ENCODE results near the gene PCGF1.

PCGF1 gene

DNA sequence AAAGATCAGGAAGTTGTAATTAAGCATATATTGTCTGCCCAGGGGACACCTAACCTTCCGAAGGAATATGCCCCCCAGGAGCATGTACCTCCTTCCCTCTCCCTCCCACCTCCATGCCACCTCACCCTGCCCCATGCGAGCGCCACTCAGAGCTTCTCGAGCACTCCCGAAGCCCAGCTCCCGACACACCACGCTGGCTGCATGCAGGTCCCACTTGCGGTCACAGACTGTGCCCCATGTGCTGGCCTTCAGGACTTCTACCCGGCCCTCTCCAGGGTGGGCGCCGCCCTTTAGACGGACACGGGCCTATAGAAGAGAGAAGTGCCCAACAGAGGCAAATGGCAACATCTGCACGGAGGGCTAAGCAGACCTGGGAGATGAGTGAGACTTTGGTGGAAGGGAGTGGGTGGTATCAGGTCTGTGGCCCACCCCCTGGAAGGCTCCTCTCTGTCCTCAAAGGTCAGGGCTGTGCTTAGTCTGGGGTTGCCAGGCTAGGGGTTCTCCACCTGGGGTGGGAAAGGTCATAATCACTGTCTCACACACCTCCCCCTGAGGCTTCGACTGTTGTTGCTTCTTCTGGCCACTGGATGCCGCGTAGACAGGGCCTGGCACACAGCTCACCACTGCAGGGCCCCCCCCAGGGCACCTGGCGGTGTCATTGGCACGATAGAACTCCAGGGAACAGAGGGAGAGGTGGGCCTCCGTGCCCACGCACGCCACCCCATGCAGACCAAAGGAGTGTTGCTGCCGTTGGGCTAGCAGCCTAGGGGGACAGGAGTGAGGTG, 28.9 kb upstream of the PCGF1 start:
- no peak for DNase-seq (ENCODE audit: low read depth)

- no peak for DNase-seq (ENCODE audit: low read depth)
Observed at GRCh38 chr2:74535440-74535965, 28.0 kb upstream of the PCGF1 start.

DNA sequence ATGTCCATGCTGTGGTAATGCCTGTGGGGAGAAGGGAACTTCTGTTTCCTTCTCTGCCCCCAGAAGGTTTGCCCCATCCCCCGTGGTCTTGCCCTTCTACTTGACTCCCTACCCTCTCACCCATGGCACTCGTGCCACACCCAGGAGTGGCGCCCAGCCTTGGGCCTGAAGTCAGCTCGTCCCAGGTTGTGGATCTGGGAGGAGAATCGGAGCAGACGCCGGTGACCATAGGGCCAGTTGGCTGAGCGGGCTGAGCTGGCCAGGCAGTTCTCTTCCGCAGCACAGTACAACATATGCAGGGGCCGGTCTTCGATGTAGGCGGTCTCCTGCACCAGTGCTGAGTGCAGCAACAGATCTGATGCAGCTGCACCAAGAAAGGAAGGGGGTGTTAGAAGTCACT, 26.9 kb upstream of the PCGF1 start:
- DNase-seq (ENCODE audit: low read depth) = no peak

GRCh38 chr2:74533464-74533863, 26.0 kb upstream of the PCGF1 start:
- DNase-seq (ENCODE audit: low read depth) = no peak

DNA sequence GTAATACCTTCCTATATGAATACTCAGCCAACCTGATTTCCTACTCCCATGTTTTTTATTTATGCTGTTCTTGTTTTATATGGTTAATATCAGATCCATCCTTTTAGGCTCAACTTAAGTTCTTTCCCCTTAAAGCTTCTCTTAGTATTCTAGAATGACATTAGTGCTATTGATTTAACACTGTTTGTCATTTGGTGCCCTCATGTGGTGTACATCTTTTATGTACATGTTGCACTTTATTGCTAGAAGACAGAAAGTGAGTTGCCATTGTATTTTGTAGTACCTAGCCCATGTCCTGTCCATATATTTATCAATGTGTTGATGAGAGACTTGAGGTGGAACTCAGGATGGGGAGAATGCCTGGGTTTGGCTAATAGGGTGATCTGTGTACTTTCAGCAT, 24.7 kb upstream of the PCGF1 start:
- DNase-seq (ENCODE audit: low read depth) = no peak

DNA sequence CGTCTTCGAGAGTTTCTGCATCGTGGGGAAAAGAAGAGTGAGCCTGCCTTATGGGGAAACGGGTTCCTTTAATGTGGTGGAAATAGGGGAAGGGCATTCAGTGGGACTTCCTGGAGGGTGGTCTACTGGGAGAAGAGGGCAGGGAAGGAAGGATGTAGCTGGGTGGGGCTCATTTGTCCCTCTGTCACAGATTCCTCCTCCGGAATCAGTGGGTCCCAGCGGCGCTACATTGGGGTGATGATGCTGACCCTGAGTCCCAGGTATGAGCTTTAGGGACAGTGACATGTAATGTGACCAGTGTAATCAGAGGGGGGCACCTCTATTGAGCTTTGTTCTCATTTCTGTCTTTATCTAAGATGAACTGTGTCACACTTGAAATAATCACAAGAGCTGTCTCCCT, 24.2 kb upstream of the PCGF1 start:
- no peak for DNase-seq (ENCODE audit: low read depth)

GRCh38 chr2:74530239-74531187, 23.0 kb upstream of the PCGF1 start:
- no peak for DNase-seq (ENCODE audit: low read depth)

DNA sequence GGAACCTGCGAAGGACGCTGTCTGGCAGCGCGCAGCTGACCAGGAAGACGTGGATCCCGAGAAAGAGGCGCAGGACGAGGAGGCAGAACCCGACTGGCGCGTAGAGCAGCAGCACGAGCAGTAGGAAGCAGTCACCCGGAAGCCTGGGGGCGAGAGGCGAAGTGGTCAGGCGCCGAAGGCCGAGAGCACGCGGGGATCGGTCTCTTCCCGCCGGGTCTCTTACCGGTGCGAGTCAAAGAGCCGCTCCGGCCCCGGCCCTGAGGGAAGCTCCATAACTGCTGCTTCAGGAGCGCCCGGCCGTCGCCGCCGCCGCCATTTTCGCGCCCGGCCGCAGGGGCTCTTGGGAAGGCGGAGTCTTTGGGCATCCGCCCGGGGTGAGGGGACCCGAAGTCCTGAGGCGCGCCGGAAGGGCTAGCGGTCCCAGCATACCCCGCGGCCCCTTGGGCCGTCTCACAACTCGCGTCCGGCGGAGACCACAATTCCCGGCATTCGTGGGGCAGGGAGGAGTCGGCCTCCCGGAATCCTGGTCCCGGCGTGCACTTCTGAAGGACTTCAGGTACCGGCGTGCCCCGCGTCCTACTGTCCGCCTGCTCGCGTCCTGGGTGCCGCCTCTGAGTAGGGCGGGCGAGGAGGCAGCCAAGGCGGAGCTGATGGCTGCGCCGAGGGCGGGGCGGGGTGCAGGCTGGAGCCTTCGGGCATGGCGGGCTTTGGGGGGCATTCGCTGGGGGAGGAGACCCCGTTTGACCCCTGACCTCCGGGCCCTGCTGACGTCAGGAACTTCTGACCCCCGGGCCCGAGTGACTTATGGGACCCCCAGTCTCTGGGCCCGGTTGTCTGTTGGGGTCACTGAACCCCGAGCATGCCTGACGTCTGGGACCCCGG, 22.1 kb upstream of the PCGF1 start, which contains the start of the genes AUP1 and HTRA2:
Gene AUP1 (minus strand): TSS at position 350 of the 882 bp plus-strand sequence. CDS start 77 bp downstream, at position 273.
Gene HTRA2 (plus strand): TSS at position 577 of the 882 bp plus-strand sequence. CDS start 74 bp downstream, at position 651.
- peak; percentile 79 for DNase-seq (ENCODE audit: low read depth)

- no peak for DNase-seq (ENCODE audit: low read depth)
Observed at GRCh38 chr2:74528600-74529356, 21.3 kb upstream of the PCGF1 start.

DNA sequence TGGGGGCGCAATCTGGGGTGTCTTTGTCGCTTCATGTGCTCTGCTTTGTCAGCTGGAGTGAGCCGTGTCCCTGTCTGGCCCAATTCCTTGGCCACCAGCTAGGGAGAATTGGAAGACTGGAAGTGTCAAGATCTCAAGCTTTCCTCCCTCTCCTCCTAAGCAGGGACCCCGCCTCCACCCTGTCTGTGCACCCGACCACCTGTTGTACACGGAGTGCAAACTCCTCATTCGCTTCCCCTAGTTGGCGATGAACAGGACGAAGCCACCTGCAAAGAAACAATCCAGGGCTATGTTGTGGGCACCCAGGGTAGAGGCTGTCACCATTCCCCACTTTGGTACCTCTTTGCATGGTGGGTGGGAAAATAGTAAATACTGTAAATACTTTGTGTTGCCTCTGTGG, 20.2 kb upstream of the PCGF1 start:
- no peak for DNase-seq (ENCODE audit: low read depth)

DNA sequence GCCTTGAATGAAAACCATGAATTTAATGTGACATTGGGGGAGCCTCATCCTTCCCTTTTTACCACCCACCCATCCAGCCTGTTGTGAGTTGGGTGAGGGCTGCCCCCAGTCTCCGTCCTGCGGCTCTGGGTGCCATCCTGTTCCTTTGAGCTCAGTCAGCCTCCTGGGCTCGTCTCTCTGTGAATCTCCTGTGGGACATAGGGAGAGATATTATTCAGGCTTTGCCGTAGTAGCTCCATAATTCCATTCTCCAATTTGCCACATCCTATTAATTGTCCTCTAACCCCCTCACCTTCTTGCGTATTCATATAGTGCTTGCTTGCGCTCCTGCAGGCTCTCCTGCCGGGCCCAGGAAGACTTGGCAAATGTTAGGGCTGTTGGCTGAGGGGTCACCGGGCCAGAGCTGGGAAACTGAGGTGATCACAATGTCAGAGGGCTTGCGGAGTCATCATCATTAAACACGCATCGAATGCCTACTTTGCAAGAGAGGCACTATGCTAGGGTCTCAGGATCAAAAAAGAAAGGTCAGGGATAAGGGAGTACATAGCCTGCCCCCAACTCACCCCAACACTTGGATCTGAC, 19.2 kb upstream of the PCGF1 start:
- DNase-seq (ENCODE audit: low read depth) = no peak

GRCh38 chr2:74525717-74526648, 18.5 kb upstream of the PCGF1 start, which contains the start of gene DQX1:
Gene DQX1 (minus strand): TSS chr2:74526231. CDS start chr2:74525729, 502 bp downstream.
- DNase-seq (ENCODE audit: low read depth) = no peak

DNA sequence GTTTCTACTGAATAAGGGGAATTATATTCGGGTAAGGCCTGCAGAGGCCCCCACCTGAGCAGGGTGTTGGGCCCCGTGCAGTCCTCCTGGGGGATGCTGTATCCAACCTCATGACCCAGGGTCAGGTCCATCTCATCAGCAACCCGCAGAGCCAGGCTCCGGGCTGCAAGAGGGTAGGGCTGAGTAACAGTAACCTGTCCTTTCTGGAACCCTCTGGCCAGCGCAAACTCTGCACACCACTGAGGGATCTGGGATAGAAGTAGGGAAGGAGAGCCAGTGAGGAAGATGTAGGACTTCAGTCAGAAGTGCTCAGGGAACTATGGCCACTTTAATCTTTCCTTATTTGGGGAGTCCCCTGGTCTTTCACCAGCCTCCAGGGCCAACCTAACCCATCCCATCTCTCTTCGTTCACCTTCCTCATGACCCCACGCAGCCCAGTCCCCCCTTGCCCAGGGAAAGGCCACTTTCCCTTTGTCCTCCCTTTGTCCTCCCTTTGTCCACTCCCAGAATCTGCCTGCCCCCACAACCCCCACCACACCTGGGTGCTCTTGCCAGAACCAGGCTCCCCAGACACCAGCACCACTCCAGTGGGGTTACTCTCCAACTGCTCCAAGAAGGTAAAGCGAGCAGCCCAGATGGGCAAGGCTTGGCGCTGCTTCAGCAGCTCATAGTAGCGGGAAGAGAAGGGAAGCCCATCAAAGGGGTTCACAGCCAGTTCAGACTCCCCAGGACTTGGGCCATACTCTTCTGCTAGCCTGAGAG, 17.6 kb upstream of the PCGF1 start:
- DNase-seq (ENCODE audit: low read depth) = no peak

DNA sequence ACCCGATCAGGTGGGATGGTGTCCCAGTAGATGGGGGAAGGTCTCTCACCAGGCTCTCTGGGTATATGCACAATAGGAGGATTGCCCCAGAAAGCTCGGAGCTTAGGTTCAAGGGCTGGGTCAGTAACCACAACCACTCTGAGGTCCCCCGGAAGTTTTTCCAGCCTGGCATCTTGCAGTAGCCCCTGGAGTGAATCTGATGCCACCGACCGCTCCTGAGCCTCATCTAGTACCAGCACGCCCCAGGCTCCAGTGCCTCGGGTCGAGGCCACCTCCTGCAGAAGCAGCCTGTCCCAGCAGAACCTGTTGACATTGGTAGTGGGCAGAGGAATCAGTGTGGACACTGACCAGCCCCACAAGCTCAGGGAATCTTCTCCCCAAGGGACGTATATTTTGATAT, 16.5 kb upstream of the PCGF1 start:
- no peak for DNase-seq (ENCODE audit: low read depth)

DNA sequence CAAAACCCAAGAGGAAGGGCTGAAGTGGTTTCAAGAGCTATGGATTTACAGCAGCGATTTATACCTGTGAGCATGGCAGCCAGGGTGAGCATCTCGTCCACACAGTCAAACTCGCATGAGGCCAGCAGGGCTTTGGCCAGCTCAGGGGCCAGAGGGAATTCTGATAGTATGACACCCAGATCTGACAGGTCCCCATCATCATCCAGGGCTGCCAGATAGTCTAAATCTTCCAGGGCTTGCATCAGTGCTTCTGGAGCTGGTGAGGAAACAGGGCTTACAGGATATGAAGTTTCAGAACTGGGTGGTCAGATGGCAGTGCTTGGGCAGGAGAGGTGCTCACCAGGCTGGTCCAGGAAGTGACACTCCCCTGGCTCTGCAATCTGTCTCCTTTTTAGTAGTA, 15.0 kb upstream of the PCGF1 start:
- no peak for DNase-seq (ENCODE audit: low read depth)

GRCh38 chr2:74516650-74517049, 9.2 kb upstream of the PCGF1 start:
- no peak for DNase-seq (ENCODE audit: low read depth)

DNA sequence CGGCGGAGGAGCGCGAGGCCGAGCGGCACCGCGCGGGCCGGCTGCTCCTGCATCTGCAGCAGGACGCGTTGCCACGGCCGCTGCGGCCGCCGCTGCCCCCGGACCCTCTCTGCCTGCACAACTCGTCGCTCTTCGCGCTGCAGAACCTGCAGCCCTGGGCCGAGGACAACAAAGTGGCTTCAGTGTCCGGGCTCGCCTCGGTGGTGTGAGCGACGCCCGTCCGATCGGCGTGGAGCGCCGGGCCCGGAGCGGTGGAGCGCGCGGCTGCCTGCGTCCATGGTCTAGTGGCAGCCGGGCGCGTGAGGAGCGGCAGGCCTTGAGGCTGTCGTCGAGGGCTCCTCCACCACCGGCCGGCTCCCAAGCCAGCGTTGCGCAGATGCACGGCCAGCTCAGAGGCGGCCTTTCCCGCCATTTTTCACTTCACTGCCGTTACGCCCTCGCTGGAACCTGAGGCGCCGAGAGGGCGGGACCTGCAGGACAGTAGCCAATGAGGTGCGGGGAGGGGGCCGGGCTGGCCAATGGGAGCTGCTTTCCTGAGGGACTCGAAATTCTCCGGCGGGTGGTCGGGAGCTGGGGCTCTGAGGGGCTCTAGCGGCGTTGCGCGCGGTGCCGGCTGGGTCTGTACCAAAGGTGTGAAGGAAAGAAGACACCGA, 8.6 kb upstream of the PCGF1 start:
- DNase-seq (ENCODE audit: low read depth) = peak; percentile 60

Measured in activated gamma-delta T cell treated with anti-CD3 and anti-CD28 coated beads, Interleukin-2, amount 50 U/mL, for 16 hours (primary cell).